Stimulated activated CD8-positive, alpha-beta memory T cell treated with anti-CD3 and anti-CD28 coated beads, Interleukin-12 subunit alpha, Interleukin-12 subunit beta, amount 100 ng/mL, for 1 hour (primary cell): ENCODE data around the gene YIPF4.
"Not testable (repeated sequence)": the region's sequence is repeated elsewhere in the genome, so short reads cannot be mapped to it uniquely, and the experiment has no call there.

Experiments
- DNase-seq: peaks from one replicate; pipeline ENCODE4 v3.0.0-alpha.2; 2020; ENCODE audit warnings: low read depth

The YIPF4 gene

GRCh38 chr2:32289165-32289999 lies 11.7 kb downstream of the YIPF4 start:
- no peak for DNase-seq

- no peak for DNase-seq
These were observed 12.3 kb downstream of the YIPF4 start for GRCh38 chr2:32290000-32290339.

- DNase-seq, result no peak
These were observed 14.0 kb downstream of the YIPF4 start for GRCh38 chr2:32291746-32292145.

GRCh38 chr2:32293493-32293892 lies 15.8 kb downstream of the YIPF4 start:
- not testable (repeated sequence) for DNase-seq

GRCh38 chr2:32293966-32294562 lies 16.4 kb downstream of the YIPF4 start:
- not testable (repeated sequence) for DNase-seq

GRCh38 chr2:32310577-32310976 lies 32.9 kb downstream of the YIPF4 start:
- no peak for DNase-seq

GRCh38 chr2:32314886-32315285 lies 37.2 kb downstream of the YIPF4 start:
- no peak for DNase-seq

GRCh38 chr2:32328679-32329078 lies 51.0 kb downstream of the YIPF4 start:
- DNase-seq, result not testable (repeated sequence)

- DNase-seq, result not testable (repeated sequence)
These were observed 51.7 kb downstream of the YIPF4 start for GRCh38 chr2:32329180-32329980.

- no peak for DNase-seq
These were observed 52.4 kb downstream of the YIPF4 start for GRCh38 chr2:32330136-32330535.

- no peak for DNase-seq
These were observed 65.1 kb downstream of the YIPF4 start for GRCh38 chr2:32342801-32343200.

- DNase-seq, result not testable (repeated sequence)
These were observed 73.1 kb downstream of the YIPF4 start for GRCh38 chr2:32350797-32351196.

GRCh38 chr2:32355976-32356680 lies 78.4 kb downstream of the YIPF4 start:
- no peak for DNase-seq

- peak; percentile 85 for DNase-seq
These were observed 79.1 kb downstream of the YIPF4 start, which contains the start of gene BIRC6 for GRCh38 chr2:32356681-32357317. Gene BIRC6 (plus strand): TSS chr2:32357023. CDS start chr2:32357162, 139 bp downstream.

- DNase-seq, result peak; percentile 9
These were observed 79.8 kb downstream of the YIPF4 start for GRCh38 chr2:32357318-32358110.

- DNase-seq, result no peak
These were observed 80.4 kb downstream of the YIPF4 start for GRCh38 chr2:32358111-32358482.

- DNase-seq, result no peak
These were observed 82.7 kb downstream of the YIPF4 start for GRCh38 chr2:32360416-32360815.

- DNase-seq, result not testable (repeated sequence)
These were observed 85.3 kb downstream of the YIPF4 start for GRCh38 chr2:32362997-32363396.

GRCh38 chr2:32363597-32363996 lies 85.9 kb downstream of the YIPF4 start:
- DNase-seq, result no peak

GRCh38 chr2:32364290-32364689 lies 86.6 kb downstream of the YIPF4 start:
- DNase-seq, result not testable (repeated sequence)

GRCh38 chr2:32365679-32366078 lies 88.0 kb downstream of the YIPF4 start:
- DNase-seq, result not testable (repeated sequence)
